ENCODE measurements around the gene MEAK7. TPM values are rescaled to one million over a fixed set of nuclear protein-coding genes. Genes with fewer than 3 reads are reported as not detected.
"Not testable (repeated sequence)": the region's sequence is repeated elsewhere in the genome, so short reads cannot be mapped to it uniquely, and the experiment has no call there.

The MEAK7 gene
- total RNA-seq, 1 donor from 2014 or later: 23.1 TPM

DNA sequence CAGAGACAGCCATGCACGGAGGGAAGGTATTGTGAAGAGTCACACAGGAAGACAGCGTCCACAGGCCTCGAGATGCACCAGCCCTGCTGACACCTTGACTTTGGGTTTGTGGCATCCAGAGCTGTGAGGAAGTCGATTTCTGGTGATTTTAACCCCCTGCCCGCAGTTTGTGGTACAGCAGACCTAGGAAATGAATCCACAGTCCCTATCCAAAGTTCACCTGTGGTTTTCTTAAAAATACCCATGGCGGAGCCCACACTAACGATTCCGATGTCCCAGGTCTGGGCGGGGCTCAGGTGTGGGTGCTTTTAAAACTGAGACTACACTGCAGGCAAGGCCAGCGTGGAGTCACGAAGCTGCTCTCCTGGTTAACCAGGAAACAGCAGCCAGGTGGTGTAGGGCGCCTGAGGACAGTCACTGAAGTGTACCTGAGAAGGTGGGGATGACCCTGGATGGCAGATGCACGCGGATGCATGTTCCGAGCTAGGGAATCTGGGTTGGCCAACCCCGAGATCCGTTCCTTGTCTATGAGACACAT lies 14.4 kb upstream of the MEAK7 start:
- no peak for DNase-seq (ENCODE audit: low read depth)
- TF ChIP-seq, protein P1, sequence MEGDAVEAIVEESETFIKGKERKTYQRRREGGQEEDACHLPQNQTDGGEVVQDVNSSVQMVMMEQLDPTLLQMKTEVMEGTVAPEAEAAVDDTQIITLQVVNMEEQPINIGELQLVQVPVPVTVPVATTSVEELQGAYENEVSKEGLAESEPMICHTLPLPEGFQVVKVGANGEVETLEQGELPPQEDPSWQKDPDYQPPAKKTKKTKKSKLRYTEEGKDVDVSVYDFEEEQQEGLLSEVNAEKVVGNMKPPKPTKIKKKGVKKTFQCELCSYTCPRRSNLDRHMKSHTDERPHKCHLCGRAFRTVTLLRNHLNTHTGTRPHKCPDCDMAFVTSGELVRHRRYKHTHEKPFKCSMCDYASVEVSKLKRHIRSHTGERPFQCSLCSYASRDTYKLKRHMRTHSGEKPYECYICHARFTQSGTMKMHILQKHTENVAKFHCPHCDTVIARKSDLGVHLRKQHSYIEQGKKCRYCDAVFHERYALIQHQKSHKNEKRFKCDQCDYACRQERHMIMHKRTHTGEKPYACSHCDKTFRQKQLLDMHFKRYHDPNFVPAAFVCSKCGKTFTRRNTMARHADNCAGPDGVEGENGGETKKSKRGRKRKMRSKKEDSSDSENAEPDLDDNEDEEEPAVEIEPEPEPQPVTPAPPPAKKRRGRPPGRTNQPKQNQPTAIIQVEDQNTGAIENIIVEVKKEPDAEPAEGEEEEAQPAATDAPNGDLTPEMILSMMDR (conservative IDR thresholded peaks at IDR 0.05; ENCODE audit: low read depth, low read length): no peak
- H3K4me3 ChIP-seq (ENCODE audit: low read depth, low read length): no peak overlapping the region

DNA sequence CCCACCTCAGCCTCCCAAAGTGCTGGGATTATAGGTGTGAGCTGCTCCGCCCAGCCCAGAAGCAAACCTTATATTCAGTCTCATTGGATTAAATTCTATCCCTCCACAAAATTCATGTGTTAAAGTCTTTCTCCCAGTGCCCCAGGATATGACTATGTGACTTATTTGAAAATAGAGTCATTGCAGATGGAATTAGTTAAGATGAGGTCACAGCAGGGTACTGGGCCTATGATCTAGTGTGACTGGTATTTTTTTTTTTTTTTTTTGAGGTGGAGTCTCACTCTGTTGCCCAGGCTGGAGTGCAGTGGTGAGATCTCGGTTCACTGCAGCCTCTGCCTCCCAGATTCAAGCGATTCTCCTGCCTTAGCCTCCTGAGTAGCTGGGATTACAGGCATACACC lies 13.8 kb upstream of the MEAK7 start:
- DNase-seq (ENCODE audit: low read depth): not testable (repeated sequence)

DNA sequence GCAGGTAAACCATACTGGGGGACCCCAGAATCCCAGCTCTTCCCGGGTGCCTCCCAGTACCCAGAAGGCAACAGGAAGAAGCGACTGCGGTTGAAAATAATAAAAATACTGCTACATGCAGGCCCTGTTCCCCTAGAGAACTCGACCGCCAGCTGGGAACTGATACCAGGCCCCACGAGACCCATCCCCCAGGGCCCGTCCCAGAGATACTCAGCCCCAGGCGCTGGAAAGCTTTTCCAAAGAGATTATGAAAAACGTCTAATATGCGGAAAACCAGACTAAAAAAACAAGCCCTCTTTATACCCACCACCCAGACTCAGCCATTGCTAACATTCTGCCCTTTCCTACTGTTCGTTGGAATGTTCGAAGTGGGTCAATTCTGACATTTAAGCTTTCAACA lies 12.9 kb upstream of the MEAK7 start:
- TF ChIP-seq, protein P1 (conservative IDR thresholded peaks at IDR 0.05; ENCODE audit: low read depth, low read length): no peak
- H3K4me3 ChIP-seq (ENCODE audit: low read depth, low read length): no peak overlapping the region
- DNase-seq (ENCODE audit: low read depth): no peak

More for the DNA sequence above, 13.8 kb upstream of the MEAK7 start:
- not testable (repeated sequence) for H3K4me3 ChIP-seq (ENCODE audit: low read depth, low read length)

DNA sequence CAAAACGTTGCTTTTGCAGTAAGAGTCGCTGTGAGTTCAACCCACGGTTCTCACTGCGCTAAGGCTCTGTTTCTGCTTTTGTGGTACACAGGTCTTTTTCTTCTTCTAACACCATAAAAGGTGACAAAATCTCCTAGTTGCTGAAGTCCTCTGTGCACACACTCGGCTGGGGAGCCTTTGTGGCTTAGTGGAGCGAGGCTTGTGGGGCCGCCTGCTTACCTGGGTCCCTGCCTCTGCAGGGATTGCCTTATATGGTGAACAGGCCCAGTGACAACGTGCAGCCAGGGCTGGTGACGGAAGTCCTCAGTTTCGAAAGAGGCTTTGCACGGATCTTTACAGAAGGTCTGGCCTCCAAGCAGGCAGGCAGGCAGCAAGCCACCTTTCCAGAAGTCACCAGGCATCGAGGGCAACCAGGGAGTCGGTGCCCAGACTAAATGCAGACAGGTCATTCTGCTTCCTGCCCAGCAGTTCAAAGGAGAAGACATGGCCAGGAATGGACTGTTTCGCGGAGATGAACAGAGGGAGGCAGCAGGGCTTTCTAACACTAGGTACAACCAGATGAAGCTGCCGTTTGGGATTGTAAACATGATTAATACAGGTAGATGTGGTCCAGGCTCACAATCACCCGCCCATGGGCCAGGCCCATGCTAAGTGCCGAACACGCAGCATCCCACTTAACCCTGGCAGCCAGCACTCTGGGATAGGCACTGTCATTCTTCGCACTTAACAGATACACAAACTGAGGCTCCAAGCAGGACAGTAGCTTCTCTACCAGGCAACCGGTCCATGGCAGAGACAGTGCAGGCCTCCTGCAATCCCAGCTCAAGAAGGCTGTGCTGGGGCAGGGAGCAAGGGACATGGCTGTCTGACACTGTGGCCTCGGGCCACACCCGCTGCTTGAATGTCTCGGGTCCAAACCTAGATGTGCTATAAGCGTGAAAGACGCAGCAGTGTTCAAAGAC lies 10.7 kb upstream of the MEAK7 start:
- H3K4me3 ChIP-seq (ENCODE audit: low read depth, low read length): no peak overlapping the region
- TF ChIP-seq, protein P1 (conservative IDR thresholded peaks at IDR 0.05; ENCODE audit: low read depth, low read length): no peak
- no peak for DNase-seq (ENCODE audit: low read depth)

DNA sequence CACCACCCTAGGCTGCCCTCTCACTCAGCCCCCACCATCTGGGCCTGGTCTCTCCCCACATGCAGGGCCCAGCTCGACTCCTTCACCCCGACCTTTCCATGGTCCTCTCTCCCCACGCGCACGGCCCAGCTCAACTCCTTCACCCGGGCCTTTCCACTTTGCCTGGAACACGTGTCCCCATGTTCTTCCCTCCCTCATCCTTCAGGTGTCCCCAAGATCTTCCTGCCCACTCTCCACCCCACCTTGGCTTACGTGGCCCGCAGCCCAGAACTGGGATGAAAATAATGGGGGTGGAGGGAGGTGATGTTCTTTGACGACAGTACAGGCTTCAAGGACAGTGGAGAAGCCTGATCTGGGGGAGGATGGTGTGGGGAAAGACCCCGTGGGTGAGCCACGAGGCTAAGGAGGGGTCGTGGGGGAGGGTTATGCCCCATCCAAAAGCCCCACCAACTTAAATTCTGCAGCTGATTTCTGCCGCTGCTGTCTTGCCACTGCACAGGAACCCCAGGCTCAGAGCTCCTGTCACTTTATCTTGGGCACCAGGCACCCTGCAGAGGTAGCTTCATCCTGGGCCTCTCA lies 9.9 kb upstream of the MEAK7 start:
- TF ChIP-seq, protein P1 (conservative IDR thresholded peaks at IDR 0.05; ENCODE audit: low read depth, low read length): no peak
- H3K4me3 ChIP-seq (ENCODE audit: low read depth, low read length): no peak overlapping the region
- DNase-seq (ENCODE audit: low read depth): no peak

DNA sequence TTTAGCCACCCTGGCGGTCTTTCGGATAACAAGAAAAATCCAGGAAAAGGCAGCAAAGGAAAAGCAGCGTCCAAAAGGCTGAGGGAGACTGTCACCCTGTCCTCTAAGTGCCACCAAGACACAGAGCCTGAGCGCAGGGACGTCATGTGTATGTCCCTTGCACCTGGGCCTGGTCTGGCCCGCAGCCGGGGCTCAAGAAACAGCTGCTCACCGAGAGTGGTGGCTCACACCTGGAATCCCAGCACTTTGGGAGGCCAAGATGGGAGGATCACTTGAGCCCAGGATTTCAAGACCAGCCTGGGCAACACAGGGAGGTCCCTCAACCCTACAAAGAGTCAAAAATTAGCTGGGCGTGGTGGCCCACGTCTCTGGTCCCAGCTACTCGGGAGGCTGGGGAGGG lies 9.2 kb upstream of the MEAK7 start:
- no peak for DNase-seq (ENCODE audit: low read depth)
- no peak overlapping the region for H3K4me3 ChIP-seq (ENCODE audit: low read depth, low read length)
- TF ChIP-seq, protein P1 (conservative IDR thresholded peaks at IDR 0.05; ENCODE audit: low read depth, low read length): no peak

DNA sequence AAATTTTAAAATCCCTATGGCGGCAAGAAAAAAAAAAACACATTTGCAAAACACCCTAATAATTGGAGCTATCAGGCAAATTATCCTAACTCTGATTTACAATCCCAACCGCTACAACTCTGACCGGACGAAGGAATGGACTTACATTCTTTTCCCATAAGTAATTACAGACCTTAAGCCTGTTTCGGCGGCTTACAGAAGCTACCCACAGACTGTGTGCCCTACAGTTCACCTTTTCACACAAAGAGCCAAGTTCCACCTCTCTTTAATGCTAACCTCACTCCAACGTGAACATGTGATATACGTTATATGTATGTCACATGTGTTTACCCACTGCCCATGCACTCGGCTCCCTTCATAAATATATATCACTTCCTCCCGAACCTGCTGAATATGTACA lies 8.7 kb upstream of the MEAK7 start:
- no peak for DNase-seq (ENCODE audit: low read depth)
- H3K4me3 ChIP-seq (ENCODE audit: low read depth, low read length): no peak overlapping the region
- TF ChIP-seq, protein P1 (conservative IDR thresholded peaks at IDR 0.05; ENCODE audit: low read depth, low read length): no peak

All from epithelial cell of proximal tubule (primary cell).